Nephron (organoid): ENCODE data around the gene ZWILCH.

Experiments
- H3K27ac Mint-ChIP-seq, 3 experiments: 2 replicates each; pipeline ENCODE4 v1.8.0; 2020; ENCODE audit warnings: mixed read lengths in 3 of 3, mild to moderate bottlenecking in 2 of 3, moderate library complexity in 1 of 3
- H3K27me3 Mint-ChIP-seq: 2 replicates; pipeline ENCODE4 v1.8.0; 2021; ENCODE audit warnings: low read depth, mild to moderate bottlenecking, moderate library complexity, mixed read lengths
- H3K36me3 Mint-ChIP-seq: 2 replicates; pipeline ENCODE4 v1.8.0; 2020; ENCODE audit warnings: low read depth, mixed read lengths
- H3K4me1 Mint-ChIP-seq: 2 replicates; pipeline ENCODE4 v1.8.0; 2020; ENCODE audit warnings: mixed read lengths
- H3K4me3 Mint-ChIP-seq, 3 experiments: 2 replicates each; pipeline ENCODE4 v1.8.0; 2020; ENCODE audit warnings: mild to moderate bottlenecking in 3 of 3, mixed read lengths in 3 of 3, moderate library complexity in 2 of 3
- H3K9me3 Mint-ChIP-seq: 2 replicates; pipeline ENCODE4 v1.8.0; 2020; ENCODE audit warnings: mixed read lengths
- TF ChIP-seq, protein P1 (sequence below), 3 experiments: fragments of 200-600 bp; sonication (generic); IDR thresholded peaks; one replicate each; pipeline ENCODE4 v1.5.0; 2021; ENCODE audit warnings: antibody characterized with exemption in 3 of 3; ENCODE audit not compliant: unreplicated experiment in 3 of 3

The ZWILCH gene

DNA sequence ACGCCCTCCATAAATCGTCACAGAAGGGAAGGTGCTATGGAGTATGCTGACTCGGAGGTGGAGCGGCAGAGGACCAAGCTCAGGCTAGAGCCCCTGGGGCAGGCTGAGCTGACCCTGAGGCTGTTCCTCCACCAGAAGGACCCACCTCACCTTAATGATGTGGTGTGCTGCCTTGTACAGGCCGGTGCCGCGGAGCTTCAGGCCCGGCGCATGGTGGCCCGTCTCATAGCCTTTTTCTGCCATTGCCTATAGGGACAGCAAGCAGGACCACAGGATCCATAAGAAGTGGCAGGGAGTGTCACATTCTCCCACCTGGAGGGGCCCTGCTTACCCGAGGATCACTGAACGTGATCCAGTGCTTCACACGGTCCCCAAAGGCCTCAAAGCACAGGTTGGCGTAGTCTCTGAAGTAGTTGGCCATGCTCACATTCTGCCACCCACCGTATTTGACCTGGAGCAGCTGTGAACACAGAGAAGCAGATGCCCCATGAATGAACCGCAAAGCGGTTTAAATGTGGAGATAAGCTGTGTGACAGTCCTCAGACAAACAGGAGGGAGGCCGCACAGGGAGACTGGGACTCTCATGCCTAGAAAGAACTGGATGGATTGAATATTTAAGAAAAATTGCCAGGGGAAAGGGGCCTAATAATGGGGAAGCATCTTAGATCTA, 55.9 kb downstream of the ZWILCH start:
- Mint-ChIP-seq H3K27ac (no peak overlapping the region), H3K9me3 (no peaks in the 10 kb centered on the region)
- TF ChIP-seq, protein P1, sequence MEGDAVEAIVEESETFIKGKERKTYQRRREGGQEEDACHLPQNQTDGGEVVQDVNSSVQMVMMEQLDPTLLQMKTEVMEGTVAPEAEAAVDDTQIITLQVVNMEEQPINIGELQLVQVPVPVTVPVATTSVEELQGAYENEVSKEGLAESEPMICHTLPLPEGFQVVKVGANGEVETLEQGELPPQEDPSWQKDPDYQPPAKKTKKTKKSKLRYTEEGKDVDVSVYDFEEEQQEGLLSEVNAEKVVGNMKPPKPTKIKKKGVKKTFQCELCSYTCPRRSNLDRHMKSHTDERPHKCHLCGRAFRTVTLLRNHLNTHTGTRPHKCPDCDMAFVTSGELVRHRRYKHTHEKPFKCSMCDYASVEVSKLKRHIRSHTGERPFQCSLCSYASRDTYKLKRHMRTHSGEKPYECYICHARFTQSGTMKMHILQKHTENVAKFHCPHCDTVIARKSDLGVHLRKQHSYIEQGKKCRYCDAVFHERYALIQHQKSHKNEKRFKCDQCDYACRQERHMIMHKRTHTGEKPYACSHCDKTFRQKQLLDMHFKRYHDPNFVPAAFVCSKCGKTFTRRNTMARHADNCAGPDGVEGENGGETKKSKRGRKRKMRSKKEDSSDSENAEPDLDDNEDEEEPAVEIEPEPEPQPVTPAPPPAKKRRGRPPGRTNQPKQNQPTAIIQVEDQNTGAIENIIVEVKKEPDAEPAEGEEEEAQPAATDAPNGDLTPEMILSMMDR (IDR thresholded peaks at IDR 0.05; ENCODE audit: unreplicated experiment in 3 of 3): no peak

DNA sequence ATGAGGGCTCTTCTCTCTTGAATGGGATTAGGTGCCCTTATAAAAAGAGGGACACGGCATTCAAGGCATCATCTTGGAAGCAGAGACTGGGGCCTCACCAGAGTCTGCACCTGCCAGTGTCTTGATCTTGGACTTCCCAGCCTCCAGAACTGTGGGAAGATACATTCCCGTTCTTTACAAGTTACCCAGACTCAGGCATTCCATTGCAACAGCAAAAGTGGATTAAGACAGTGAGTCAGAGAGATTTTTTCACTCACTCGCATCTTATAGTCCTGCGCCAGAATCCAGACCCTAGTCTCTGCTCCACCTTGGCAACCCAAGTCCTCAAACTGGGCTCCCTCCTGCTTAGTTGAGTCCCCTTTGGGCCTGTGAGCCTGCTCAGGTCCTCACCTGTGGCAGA, 58.0 kb downstream of the ZWILCH start:
- Mint-ChIP-seq H3K4me1 (peaks cover 18% of the 10 kb centered on the region), H3K27ac (no peak overlapping the region), H3K9me3 (no peaks in the 10 kb centered on the region), H3K4me3 (no peak overlapping the region), H3K27me3 (peaks cover 3% of the 10 kb centered on the region), H3K36me3 (no peaks in the 10 kb centered on the region)
- TF ChIP-seq, protein P1 (IDR thresholded peaks at IDR 0.05; ENCODE audit: unreplicated experiment in 3 of 3): no peak

More for the DNA sequence above, 55.9 kb downstream of the ZWILCH start:
- Mint-ChIP-seq H3K4me3 (no peak overlapping the region), H3K4me1 (peaks cover 5% of the 10 kb centered on the region), H3K36me3 (peaks cover 8% of the 10 kb centered on the region), H3K27me3 (peaks cover 3% of the 10 kb centered on the region)

DNA sequence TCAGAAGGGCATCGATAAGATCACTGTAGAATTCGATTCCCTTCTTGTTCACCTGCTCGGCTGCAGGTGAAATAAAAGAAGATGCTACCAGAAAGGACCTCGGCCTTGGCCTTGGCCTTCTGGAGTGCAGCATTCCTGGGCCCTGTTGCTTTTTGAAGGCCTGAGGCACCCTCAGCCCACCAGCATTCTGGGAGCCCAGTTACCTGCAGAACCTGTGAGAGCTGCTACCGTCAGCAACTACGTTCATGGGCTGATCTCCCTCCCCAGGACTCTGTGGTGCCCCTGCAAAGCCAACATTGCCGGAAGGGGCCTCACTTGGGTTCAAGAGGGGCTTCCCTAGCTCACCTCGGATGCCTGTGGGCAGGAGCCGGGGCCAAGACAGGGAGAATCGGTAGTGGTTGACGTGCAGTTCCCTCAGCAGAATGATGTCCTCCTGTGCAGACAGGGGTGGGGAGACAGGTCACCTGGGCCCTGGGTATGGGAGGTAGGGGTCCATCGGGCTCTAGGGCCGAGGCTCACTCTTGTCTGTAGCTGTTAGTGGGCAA, 58.5 kb downstream of the ZWILCH start:
- peaks cover 18% of the 10 kb centered on the region for H3K4me1 Mint-ChIP-seq
- peaks cover 3% of the 10 kb centered on the region for H3K27me3 Mint-ChIP-seq
- H3K27ac Mint-ChIP-seq: no peak overlapping the region
- no peak overlapping the region for H3K4me3 Mint-ChIP-seq
- no peaks in the 10 kb centered on the region for H3K9me3 Mint-ChIP-seq
- H3K36me3 Mint-ChIP-seq: no peaks in the 10 kb centered on the region
- TF ChIP-seq, protein P1 (IDR thresholded peaks at IDR 0.05; ENCODE audit: unreplicated experiment in 3 of 3): no peak

DNA sequence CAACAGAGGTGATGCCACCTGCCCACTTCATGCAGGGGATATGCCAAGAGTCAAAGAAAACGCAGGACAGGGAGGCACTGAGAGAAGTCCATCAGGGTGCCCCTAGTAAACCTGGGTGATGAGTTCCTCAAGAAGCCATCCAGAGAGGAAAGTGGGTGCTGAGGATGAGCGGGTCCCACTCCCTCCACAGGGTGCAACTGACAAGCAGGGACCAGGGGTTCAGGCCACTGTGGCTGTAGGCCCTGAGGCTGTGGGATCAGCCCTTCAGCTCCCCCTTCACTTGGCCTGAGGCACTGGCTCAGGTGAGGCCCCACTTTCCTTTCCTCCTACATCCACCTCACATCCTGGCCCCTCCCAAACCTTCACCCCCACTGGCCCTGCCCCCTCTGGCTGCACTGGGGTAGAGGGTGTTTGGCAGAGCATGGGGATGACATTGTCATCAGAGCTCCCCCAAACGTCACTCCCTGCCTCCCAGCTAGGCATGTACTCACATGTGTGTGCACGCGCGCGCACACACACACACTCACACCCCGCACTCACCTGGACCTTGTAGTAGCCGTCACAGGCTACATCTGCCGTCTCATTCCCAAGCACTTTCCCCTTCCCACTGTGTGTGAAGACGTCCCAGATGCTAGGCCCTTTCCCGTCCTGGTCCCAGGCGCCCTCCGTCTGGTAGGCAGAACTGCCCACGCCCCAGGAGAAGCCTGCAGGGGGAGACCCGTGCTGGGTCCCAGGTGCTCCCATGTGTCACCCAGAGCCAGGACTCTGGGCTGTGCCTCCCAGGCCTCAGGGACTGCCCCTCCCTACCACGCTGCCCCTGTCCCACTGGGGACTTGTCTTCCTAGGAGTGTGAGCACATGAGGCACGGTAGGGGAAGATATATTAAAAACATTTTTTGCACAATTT, 59.3 kb downstream of the ZWILCH start:
- Mint-ChIP-seq H3K9me3 (no peaks in the 10 kb centered on the region), H3K4me3 (no peak overlapping the region), H3K27ac (no peak overlapping the region), H3K36me3 (no peaks in the 10 kb centered on the region), H3K4me1 (peaks cover 18% of the 10 kb centered on the region), H3K27me3 (peaks cover 3% of the 10 kb centered on the region)
- TF ChIP-seq, protein P1 (IDR thresholded peaks at IDR 0.05; ENCODE audit: unreplicated experiment in 3 of 3): no peak

DNA sequence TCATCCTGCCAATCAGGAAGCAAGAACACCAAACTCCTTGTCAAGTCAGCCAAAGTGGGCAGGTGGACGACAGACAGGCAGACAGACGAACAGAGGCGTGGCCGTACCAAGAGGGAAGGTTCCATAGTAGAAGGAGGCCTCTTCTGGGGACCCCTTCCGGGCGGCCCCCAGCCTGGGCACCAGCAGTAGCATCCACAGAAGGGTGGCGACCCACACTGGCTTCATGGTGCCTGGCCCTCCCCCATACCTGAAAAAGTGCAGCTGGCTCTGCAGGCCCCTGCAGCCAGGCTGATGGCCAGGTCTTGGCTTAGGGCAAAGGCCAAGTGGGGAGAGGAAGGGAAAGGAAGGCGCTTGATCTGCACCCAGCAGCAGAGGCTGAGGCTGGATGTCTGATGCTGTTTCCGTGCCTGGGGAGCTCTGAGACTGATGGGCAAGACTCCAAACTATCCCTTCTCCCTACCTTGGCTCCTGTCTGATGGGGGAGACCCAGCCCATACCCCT, 60.1 kb downstream of the ZWILCH start:
- Mint-ChIP-seq H3K27me3 (peaks cover 3% of the 10 kb centered on the region), H3K27ac (no peak overlapping the region), H3K36me3 (no peaks in the 10 kb centered on the region), H3K4me1 (peaks cover 18% of the 10 kb centered on the region), H3K4me3 (no peak overlapping the region), H3K9me3 (no peaks in the 10 kb centered on the region)
- TF ChIP-seq, protein P1 (IDR thresholded peaks at IDR 0.05; ENCODE audit: unreplicated experiment in 3 of 3): no peak
